ENCODE results near the gene BEND5.

BEND5 gene

GRCh38 chr1:48743480-48743879 is 33.2 kb downstream of the BEND5 start:
- no peak for DNase-seq (ENCODE audit: low read depth)
- TF ChIP-seq POLR2A (IDR thresholded peaks at IDR 0.05; ENCODE audit: extremely low read depth, insufficient read length): no peak
- no peak for TF ChIP-seq MAX (IDR thresholded peaks at IDR 0.05; ENCODE audit: low read depth, low read length)
- no peak for TF ChIP-seq MYC (IDR thresholded peaks at IDR 0.05; ENCODE audit: low read depth, low read length)
- TF ChIP-seq CTCF (IDR thresholded peaks at IDR 0.05; ENCODE audit: low read depth, low read length): no peak
- H3K4me3 ChIP-seq (ENCODE audit: low read depth, low read length): no peak overlapping the region

GRCh38 chr1:48741380-48741779 is 35.3 kb downstream of the BEND5 start:
- no peak for DNase-seq (ENCODE audit: low read depth)
- no peak for TF ChIP-seq MYC (IDR thresholded peaks at IDR 0.05; ENCODE audit: low read depth, low read length)
- no peak for TF ChIP-seq POLR2A (IDR thresholded peaks at IDR 0.05; ENCODE audit: extremely low read depth, insufficient read length)
- TF ChIP-seq CTCF (IDR thresholded peaks at IDR 0.05; ENCODE audit: low read depth, low read length): no peak
- no peak for TF ChIP-seq MAX (IDR thresholded peaks at IDR 0.05; ENCODE audit: low read depth, low read length)
- H3K4me3 ChIP-seq (ENCODE audit: low read depth, low read length): no peak overlapping the region

GRCh38 chr1:48740621-48741020 is 36.1 kb downstream of the BEND5 start:
- no peak for DNase-seq (ENCODE audit: low read depth)
- no peak overlapping the region for H3K4me3 ChIP-seq (ENCODE audit: low read depth, low read length)
- TF ChIP-seq POLR2A (IDR thresholded peaks at IDR 0.05; ENCODE audit: extremely low read depth, insufficient read length) (no peak), MYC (IDR thresholded peaks at IDR 0.05; ENCODE audit: low read depth, low read length) (no peak), MAX (IDR thresholded peaks at IDR 0.05; ENCODE audit: low read depth, low read length) (no peak), CTCF (IDR thresholded peaks at IDR 0.05; ENCODE audit: low read depth, low read length) (no peak)

GRCh38 chr1:48739091-48739490 is 37.6 kb downstream of the BEND5 start:
- H3K4me3 ChIP-seq (ENCODE audit: low read depth, low read length): no peak overlapping the region
- TF ChIP-seq MAX (IDR thresholded peaks at IDR 0.05; ENCODE audit: low read depth, low read length) (no peak), CTCF (IDR thresholded peaks at IDR 0.05; ENCODE audit: low read depth, low read length) (no peak), POLR2A (IDR thresholded peaks at IDR 0.05; ENCODE audit: extremely low read depth, insufficient read length) (no peak), MYC (IDR thresholded peaks at IDR 0.05; ENCODE audit: low read depth, low read length) (no peak)
- no peak for DNase-seq (ENCODE audit: low read depth)

GRCh38 chr1:48738356-48738755 is 38.3 kb downstream of the BEND5 start:
- TF ChIP-seq MYC (IDR thresholded peaks at IDR 0.05; ENCODE audit: low read depth, low read length): no peak
- no peak for TF ChIP-seq MAX (IDR thresholded peaks at IDR 0.05; ENCODE audit: low read depth, low read length)
- no peak for DNase-seq (ENCODE audit: low read depth)
- no peak overlapping the region for H3K4me3 ChIP-seq (ENCODE audit: low read depth, low read length)

- TF ChIP-seq MAX (IDR thresholded peaks at IDR 0.05; ENCODE audit: low read depth, low read length): no peak
- no peak for TF ChIP-seq MYC (IDR thresholded peaks at IDR 0.05; ENCODE audit: low read depth, low read length)
- no peak for TF ChIP-seq CTCF (IDR thresholded peaks at IDR 0.05; ENCODE audit: low read depth, low read length)
- TF ChIP-seq POLR2A (IDR thresholded peaks at IDR 0.05; ENCODE audit: extremely low read depth, insufficient read length): no peak
- no peak overlapping the region for H3K4me3 ChIP-seq (ENCODE audit: low read depth, low read length)
- DNase-seq (ENCODE audit: low read depth): no peak
These were observed 40.9 kb downstream of the BEND5 start for GRCh38 chr1:48735796-48736195.
